GM21576 (cell line): ENCODE measurements around the gene CIZ1.

Experiments used
- ATAC-seq: cut with Tn5 transposase; IDR thresholded peaks from one replicate; pipeline ENCODE4 v1.9.1; 2021; ENCODE audit warnings: mild to moderate bottlenecking, moderate library complexity; ENCODE audit not compliant: unreplicated experiment

Gene CIZ1

DNA sequence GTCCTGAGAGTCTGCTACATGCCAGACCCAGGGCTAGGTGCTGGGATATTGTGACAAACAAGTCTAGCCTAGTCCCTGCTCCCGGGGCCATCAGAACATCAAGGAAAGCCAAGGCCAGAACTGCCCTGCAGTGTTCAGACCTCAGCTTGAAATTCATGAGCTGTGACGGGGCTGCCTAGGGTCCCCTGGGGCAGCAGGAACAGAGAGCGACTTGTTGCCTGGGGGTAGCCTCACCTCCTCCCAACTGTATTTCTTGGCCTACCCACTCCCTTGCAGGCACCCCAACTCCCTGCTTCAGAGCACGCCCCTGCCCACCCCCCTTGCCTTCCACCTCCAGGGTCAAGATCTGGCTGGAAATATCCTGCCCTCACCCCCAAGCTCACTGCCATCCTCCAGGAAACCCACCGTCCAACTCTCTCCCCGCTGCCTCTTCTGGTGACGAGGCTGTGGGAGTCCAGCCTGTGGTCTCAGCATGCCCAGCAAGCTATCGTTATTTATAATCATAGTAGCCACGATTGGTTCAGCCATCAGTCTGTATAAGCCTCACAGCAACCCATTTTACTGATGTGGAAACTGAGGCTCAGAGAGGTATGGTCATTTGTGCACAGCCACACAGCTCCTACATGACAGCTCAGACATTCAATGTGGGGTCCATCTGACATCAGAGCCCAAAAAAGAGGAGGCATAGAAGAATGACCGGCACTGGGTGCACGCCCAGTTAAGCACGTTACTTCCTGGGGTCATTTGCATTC, 22.6 kb upstream of the CIZ1 start:
- no peak for ATAC-seq

DNA sequence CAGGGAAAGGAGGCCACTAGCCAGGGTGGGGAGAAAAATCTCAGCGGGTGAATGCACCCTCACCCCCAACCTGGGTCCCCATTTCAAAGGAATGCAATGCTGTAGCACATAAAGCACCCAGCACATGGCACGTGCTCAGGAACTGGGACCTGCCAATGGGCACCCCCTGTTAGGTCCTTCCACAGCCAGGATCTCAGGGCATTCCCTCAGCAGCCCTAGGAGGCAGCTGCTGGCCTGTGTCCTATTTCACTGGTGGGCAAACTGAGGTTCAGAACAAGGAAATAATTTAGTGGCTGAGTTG, 20.6 kb upstream of the CIZ1 start:
- ATAC-seq: no peak

DNA sequence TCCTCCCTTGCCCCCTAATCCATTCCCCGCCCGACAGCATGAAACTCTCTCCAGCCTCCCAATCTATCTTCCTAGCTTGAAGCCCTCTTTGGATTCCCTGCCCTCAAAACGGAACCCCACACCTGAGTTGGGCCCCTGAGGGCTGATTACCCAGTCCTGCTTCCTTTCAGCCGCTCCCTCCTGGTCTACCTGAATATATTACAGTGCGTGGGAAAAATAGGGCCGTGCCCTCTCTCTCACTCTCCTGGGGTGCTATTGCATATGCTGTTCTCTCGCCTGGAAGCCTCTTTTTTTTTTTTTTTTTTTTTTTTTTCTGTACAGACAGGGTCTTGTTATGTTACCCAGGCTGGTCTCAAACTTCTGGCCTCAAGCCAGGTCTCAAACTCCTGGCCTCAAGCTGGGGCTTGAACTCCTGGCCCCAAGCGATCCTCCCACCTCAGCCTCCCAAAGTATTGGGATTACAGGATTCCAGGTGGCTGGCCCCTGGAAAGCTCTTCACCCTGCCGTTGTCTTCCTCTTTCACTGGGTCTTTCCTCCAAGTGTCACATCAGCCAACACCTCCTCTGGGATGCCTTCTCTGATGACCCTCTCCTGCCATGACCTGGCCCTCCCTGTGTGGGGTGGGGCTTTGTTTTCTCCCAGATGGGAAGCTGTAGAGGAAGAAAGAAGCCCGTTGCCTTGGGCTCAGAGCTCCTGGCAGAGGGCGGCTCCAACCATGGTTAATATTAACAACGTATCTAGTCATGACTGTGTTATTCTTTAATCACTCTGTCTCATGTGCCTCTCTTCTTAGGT, 20.0 kb upstream of the CIZ1 start:
- no peak for ATAC-seq

DNA sequence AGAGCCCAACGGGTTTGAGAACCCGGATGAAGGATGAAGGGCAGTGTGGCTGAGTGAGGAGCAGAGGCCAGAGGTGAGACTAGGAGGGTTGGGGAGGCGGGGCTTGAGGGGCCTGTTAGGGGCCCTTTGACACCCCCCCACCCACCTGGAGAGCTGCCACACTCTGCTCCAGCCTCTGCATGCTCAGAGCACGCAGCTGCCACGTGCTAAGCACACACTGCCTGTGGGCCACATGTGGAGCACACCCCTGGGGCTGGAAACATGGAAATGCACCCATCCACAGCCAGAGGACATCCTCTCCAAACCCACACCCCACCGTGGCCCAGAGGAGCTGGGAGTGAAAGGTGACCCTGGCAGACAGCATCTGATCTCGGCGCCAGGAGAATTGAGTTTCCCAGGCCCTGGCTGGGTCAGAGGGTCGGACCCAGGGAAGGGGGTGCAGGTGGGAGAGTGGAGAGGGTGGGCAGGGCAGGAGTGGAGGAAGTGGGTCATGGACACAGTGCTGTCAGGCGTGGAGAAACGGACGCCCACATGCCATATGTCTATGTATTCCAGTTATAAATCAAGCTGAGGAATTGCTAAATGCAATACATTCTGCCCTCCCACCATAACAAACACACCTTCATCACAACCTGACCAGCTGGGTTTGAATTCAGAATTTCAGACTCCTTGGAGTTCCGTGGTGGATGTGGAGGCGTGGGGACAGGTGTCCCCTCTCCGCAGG, 17.7 kb upstream of the CIZ1 start:
- ATAC-seq: no peak

DNA sequence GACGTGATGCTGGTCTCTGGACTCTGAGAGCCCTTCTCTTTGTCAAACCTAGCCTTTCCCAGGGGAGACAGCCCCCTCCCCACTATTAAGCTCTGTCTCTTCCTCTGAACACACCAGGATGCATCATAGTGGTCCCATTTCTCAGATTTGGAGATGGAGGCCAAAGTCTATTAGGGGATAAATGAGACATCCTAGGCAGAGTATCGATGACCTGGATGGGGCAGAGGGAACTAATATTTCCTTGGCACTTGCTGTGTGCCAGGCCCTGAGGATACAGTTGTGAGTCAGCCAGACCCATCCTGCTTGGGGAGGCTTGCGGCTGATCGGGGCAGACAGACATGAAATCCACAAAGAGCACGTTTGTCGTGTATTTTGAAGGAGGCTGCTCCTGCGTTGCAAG, 17.0 kb upstream of the CIZ1 start:
- ATAC-seq: no peak

DNA sequence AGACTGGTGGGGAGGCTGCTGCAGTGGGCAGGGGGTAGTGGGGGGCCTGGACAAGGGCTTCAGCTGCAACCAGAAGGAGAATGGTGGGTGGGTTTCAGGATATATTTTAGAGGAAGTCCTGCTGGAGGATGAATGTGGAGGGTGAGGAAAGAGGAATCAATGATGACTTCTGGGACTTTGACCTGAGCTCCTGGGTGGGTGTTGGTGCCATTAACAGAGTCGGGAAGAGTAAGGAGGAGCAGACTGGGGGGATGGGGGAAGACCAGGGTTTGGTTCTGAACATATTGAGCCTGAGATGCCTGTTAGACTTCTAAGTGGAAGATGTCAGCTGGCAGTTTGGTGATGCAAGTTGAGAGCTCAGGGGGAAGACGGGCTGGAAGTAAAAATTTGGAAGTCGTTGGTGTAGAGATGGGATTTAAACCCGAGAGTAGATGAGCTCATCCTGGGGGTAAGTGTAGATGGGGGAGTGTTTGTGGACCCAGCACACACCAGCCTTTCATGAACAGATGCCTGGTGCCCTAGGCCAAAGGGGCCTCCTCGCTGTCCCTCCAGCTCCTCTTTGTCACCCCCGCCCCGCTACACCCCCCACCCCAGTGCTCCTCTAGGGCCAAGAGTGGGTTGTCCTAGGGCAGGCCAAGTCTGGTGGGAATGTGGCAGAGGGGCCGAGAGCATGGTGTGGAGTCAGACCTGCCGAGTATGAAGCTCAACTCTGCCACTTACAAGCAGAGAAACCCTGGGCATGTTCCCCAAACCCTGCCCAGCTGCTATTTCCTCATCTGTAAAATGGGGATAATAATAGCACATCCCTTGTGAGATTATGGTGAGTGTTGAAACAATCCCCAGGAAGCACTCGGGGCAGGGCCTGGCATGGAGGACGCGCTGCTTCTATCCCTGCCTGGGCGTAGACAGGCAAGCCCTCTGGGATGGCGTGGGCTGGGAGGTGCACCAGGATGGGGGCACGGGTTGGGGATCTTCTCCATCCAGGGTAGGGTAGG, 15.8 kb upstream of the CIZ1 start:
- ATAC-seq: no peak

DNA sequence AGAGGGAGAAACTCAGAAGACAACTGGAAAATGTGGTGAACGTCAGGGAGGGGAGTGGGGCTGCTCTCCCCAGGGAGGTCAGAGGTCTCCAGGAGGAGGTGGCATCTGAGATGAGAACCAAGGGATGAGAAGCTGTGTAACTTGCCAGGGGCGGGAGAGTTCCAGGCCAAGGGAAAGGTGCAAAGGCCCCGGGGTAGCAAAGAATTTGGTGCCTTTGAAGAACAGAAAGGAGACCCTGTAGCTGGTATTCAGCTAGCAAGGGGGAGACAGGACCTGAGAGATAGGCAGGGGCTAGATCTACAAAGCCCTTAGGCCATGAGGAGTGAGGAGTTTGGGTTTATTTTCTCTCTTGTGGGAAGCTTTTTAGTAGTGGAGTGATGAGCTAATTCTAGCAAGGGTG, 15.1 kb upstream of the CIZ1 start:
- ATAC-seq: no peak

DNA sequence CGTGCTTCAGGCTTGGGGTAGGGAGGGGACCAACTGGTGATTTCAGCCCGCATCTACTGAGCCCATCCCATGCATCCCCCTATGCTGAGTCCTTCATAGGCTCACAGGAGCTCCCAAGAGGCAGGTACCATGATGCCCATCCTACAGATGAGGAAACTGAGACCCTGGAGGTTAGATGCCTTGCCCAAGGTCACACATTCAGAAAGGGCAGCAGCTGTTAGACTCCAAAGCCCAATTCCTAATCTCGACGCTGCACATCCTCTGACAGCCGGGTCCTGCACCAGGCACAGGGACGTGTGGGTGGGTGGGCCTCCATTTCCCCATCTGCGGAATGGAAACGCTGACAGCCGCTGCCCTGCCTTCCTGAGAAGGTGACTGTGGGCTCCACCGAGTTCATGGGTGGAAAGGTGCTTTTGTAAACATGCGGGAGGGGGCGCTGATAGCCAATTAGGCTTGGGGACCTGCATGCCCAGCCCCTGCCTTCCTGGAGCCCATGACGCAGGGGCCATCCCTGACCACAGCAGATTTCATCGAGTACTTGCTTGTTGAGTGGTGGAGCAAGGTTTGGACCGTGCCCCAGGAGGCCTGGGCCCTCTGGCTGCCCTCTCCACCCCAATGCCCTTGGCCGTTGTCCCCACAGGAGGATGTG, 14.0 kb upstream of the CIZ1 start:
- ATAC-seq: no peak

DNA sequence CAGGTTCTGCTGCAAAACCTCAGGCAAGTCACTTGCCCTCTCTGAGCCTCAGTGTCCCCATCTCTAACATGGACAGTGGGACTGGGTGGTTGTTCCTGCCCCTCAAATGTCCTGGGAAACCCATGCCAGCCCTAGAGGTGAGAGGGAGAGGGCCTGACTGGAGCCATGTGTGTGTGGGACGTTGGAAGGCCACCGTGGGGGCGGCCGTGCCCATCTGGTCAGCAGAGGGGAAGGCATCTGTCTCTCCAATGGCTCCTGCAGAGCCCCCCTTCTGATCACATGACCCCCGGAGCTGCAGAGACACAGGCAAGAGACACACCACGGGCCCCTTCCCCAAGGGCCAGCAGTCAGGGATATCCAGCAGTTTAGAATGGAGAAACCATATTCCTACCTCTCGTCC, 13.5 kb upstream of the CIZ1 start:
- ATAC-seq: no peak

DNA sequence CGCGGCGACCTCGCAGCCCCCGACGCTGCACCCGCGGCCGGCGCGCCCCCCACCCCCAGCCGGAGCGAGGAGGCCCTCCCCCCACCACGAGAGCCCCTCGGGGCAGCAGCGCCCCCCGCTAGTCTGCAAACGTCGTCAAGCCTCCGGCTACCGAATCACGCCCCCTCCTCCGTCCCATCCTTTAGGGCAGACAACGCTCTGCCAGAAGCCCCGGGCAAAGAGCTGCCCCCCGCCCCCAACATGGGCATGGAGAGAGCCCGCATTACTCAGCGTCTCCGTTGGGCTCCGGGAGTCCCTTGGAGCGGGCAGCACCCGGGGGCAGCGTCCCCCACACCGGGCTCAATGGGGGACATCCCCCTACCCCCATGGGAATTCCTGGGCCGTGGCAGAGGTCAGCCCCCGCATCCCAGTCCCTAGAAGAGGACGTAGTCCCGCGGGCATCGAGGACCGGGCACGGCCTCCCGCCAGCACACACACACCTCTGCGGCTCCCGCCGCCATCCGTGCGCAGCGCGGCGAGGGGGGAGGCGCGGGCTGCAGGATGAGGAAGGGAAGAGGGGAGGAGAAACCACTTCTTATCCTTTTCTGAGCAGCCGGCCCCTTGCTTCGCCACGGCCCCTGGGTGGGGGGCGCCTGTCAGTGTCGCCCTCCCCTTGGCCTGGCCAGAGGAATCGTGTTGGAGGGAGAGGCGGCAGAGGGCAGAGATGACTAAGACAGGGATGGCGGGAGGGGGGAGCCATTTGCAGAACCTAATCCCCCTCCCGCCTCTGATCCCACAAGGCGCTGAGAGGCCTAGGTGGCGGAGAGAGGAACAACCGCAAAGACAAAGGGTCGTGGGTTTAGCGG, 12.6 kb upstream of the CIZ1 start:
- ATAC-seq: no peak

DNA sequence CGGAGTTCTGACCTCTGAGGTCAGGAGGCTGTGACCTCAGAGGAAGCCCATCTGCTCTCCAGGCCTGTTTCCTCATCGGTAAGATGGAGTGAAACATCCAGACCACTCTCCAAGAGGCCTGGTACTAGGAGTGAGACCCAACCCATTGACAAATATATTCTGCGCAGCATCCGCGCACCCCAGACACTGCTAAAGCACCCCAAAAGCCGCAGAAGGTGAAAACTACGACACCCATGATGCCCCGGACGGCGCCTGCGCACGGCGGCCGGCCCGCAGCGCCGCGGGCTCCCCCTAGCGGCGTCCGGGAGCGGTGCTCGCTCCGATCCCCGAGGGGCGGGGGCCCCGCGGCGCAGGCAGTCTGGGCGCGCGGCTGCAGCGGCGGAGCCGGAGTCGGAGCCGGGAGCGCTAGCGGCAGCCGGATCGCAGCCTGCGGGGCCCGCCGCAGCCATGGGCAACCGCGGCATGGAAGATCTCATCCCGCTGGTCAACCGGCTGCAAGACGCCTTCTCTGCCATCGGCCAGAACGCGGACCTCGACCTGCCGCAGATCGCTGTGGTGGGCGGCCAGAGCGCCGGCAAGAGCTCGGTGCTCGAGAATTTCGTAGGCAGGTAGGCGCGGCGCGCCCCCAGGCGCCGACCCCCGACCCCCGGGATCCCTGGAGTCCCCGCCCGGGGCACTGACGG, 11.8 kb upstream of the CIZ1 start, which contains the start of gene DNM1:
Gene DNM1 (plus strand): TSS at position 356 of the 683 bp plus-strand sequence. CDS start 92 bp downstream, at position 448.
- no peak for ATAC-seq

DNA sequence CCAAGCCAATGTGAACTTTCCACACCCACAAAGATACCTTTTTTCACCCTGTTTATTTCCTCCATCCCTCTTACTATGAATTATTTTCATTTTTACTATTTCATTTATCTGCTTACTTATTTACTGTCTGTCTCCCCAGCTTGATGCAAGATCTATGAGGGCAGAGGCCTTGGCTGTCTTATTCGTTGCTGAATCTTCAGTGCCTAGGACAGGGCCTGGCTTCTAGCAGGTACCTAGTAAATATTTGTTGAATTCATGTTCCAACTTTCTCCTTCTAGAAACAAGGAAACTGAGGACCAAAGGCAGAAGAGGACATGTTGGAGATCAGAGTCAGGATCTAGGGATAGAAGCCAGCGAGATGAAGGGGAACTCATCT, 11.3 kb upstream of the CIZ1 start:
- ATAC-seq: no peak

DNA sequence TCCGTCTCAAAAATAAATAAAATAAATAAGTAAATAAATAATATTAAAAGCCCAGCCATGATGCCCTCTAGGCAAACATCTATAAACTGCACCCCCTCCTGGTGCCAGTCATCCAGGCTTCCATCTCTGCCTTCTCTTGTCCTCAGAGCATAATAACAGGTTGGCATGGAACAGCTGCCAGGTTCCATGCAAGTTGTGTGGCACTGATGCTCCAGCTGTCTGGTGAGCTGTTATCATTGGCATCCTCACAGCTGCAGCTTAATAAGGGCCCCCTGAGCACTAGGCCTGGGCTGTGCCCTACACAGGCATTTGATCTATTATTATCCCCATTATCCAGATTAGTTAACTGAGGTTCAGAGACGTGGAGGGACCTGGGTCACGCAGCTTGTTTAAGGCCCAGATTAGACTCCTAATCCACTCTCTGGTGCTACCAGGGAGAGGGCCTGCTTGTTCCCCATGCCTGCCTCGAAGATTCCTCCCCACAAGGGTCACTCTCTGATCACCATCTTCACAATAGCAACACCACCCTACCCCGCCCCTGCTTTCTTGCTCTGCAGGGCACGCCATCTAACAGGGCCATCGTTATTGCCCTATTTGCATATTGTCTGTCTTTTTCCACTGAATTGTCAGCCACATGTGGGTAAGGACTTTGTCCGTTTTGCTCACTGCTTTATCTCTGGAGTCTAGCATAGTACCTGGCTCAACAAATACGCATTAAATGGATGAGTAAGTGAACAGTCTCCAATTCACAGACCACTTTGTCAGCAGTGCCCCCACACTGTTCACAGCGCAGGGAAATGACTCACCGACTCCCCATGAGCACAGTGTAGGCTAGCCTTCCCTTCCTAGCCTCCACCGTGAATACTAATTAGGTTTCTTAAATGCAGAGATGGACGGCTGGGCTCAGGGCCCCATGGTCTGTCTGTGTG, 10.3 kb upstream of the CIZ1 start:
- no peak for ATAC-seq

DNA sequence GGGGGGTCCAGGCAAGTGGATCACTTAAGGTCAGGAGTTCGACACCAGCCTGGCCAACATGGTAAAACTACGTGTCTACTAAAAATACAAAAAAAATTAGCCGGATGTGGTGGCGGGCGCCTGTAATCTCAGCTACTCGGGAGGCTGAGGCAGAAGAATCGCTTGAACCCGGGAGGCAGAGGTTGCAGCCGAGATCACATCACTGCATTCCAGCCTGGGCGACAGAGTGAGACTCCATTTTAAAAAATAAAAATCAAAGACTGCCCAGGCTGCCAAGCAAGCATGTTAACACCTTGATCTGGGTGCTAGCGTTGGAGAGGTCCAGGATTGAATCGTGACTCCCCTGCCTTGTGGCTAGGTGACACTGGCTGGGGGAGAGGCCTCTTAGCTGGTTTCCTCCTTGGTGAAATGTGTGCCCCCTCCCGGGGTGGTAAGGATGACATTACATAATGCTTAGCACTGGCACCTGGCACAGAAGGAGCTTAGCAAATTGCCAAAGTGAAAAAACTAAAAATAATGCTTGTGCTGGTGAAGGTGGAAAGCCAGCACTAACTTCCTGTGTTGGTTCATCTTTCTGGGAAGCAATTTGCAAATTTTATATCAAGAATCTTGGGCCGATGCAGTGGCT, 2.2 kb upstream of the CIZ1 start:
- ATAC-seq: no peak

DNA sequence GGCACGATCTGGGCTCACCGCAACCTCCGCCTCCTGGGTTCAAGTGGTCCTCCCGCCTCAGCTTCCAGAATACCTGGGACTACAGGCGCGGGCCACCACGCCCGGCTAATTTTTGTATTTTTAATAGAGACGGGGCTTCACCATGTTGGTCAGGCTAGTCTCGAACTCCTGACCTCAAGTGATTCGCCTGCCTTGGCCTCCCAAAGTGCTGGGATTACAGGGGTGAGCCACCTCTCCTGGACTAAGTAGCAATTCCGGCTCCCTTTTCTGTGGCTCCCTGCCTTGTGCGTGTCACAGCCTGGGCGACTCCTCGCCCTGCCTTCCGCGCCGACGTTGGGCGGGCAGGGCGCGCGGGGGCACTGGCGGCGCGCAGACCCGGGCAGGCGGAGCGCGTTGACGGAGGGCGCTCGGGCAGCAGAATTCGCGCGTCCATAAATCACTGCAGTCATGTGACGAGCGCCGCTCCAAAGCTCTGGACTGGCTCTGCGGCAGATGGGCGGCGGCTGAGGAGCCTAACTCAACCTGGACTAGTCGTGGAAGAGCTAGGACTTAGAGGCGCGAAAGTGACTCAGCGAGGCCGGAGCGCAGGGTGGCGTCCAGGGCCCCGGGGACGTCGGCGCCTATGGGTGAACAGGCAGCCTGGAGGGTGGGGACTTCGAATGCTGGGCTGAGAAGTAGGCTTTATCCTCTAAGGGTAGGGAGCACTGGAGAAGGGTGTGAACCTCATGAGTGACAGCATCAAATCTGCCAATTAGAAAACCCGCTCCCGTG, 1.4 kb upstream of the CIZ1 start:
- ATAC-seq: no peak
